Brain microvascular endothelial cell (primary cell): ENCODE measurements around the gene TNNI2.
A peak's percentile ranks its signal among the peaks of the same experiment; 100 is the strongest.

Source experiments
- DNase-seq: peaks from one replicate; pipeline ENCODE4 v3.0.0-alpha.2; 2020
- H3K27ac ChIP-seq: fragments of 250-450 bp; sonication (Bioruptor Pico); 2 replicates; pipeline ENCODE4 v1.5.1; 2020; ENCODE audit warnings: mild to moderate bottlenecking, moderate library complexity
- H3K27me3 ChIP-seq: fragments of 250-450 bp; sonication (Bioruptor Pico); replicated peaks from 2 replicates; pipeline ENCODE4 v1.5.1; 2020; ENCODE audit warnings: mild to moderate bottlenecking
- H3K36me3 ChIP-seq: fragments of 250-450 bp; sonication (Bioruptor Pico); replicated peaks from 2 replicates; pipeline ENCODE4 v1.5.1; 2020; ENCODE audit warnings: mild to moderate bottlenecking
- H3K4me3 ChIP-seq: 2 replicates; pipeline ENCODE4 v1.5.1; 2011; ENCODE audit warnings: low read depth, mild to moderate bottlenecking, control low read depth, low read length, moderate library complexity
- in situ Hi-C: cut with HindIII; loops from 2 replicates; pipeline ENCODE4 v1.10.0; 2017; ENCODE audit warnings: low sequenced_read_pairs, low pct_ligation_motif_present
- TF ChIP-seq, protein P1 (sequence below): IDR thresholded peaks from 2 replicates; pipeline ENCODE4 v1.5.1; 2011; ENCODE audit warnings: low read depth, mild to moderate bottlenecking, moderate library complexity, low read length, control low read depth, inconsistent platforms; ENCODE audit errors: missing control alignments

TNNI2 gene

DNA sequence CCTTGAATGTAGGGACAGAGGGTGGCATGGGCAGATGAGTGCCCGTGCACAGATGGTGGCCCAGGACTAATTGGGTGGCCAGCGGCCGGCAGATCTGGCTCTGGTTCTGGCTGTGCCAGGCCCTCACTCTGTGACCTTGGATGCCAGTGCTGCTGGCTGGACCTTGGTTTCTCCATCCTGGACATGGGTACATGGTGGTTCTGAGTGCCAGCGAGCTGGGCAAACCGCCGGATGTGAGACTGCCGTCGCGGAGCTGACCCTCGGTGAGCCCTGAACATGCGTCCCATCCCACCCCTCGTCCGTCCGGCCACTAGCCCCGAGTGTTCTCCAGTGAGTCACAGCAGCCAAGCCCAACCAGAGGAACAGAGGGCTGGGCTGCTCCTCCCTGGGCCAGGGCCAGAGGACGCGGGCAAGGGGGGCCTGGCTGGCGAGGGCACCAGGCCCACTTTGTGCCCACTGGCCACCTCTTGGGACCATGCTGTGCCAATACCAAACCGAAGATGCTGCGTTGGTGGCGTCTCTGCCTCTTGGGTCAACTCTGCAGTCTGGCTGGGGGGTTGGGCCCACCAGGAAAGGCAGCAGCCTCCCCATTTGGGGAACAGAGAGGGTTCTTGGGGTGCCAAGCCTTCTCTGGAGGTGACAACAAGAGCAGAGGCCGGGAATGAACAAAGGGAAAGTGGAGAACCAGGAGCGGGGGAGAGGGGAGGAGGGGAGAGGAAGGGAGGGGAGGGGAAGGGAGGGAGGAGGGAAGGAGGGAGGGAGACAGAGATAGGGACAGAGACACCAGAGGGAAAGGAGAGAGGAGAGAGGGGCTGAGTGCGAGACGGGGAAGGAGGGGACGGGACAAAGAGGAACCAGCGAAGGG lies 24.8 kb downstream of the TNNI2 start:
- TF ChIP-seq, protein P1, sequence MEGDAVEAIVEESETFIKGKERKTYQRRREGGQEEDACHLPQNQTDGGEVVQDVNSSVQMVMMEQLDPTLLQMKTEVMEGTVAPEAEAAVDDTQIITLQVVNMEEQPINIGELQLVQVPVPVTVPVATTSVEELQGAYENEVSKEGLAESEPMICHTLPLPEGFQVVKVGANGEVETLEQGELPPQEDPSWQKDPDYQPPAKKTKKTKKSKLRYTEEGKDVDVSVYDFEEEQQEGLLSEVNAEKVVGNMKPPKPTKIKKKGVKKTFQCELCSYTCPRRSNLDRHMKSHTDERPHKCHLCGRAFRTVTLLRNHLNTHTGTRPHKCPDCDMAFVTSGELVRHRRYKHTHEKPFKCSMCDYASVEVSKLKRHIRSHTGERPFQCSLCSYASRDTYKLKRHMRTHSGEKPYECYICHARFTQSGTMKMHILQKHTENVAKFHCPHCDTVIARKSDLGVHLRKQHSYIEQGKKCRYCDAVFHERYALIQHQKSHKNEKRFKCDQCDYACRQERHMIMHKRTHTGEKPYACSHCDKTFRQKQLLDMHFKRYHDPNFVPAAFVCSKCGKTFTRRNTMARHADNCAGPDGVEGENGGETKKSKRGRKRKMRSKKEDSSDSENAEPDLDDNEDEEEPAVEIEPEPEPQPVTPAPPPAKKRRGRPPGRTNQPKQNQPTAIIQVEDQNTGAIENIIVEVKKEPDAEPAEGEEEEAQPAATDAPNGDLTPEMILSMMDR: no peak
- H3K36me3 ChIP-seq: no peaks in the 10 kb centered on the region
- peak; percentile 85 for DNase-seq
- peak overlapping the region; percentile 62 for H3K27ac ChIP-seq
- no peaks in the 10 kb centered on the region for H3K27me3 ChIP-seq
- no peak overlapping the region for H3K4me3 ChIP-seq
- in situ Hi-C loops: no loop called here

DNA sequence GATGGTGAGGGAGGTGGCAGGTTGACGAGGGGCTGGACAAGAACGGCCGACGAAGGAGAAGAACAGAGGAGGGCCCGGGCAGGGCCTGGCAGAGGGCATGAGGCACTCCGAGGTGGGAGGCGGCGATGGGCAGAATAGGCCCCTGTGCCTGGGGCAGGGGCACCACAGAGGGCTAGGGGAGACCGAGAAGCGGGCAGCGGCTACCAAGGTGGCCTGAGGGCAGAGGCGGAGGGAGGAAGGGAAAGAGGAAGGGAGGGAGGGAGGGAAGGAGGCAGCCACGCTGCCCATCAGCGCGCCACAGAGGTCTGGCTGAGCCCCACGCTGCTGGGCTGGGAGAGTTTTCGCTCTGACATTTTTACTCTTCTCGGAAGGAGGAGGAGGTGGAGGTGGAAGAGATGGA lies 25.4 kb downstream of the TNNI2 start:
- no peak overlapping the region for H3K4me3 ChIP-seq
- in situ Hi-C loops: no loop called here
- H3K27ac ChIP-seq: no peak overlapping the region
- no peak for DNase-seq
- TF ChIP-seq, protein P1: no peak
- no peaks in the 10 kb centered on the region for H3K27me3 ChIP-seq
- H3K36me3 ChIP-seq: no peaks in the 10 kb centered on the region

DNA sequence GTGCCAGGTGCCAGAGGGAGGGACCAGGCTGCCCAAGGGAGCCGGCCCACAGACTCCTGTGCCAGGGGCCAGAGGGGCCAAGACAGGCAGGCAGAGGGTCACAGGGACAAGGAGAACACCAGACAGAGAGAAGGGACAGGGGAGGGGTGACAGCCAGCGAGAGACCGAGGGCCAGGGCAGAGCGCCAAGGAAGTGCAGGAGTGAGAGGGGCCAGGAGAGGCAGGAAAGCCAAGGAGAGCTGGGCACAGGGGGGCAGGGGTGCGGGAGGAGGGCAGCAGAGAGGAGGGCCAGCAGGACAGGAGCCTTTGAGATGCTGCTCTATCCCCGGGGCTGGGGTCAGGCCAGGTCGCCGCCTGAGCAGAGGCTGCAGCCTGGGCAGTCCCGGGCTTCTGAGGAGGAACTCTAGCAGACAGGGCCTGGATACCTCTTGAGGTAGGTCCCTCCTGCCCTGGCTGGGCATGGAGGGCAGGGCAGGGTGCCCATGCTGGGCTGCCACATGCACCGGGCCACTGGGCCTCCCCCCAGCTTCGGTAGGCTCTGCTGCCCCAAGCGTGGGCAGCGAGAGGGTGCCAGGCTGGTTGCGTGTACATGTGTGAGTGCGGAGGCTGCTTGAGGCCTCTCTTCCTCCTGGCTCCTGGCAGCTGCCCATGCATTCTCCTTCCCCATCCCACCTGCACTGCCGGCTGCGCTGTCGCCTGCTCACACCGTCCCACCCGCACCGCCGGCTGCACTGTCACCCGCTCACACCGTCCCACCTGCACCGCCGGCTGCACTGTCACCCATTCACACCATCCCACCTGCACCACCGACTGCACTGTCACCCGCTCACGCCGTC lies 26.3 kb downstream of the TNNI2 start:
- TF ChIP-seq, protein P1: no peak
- no peaks in the 10 kb centered on the region for H3K27me3 ChIP-seq
- in situ Hi-C loops: no loop called here
- H3K27ac ChIP-seq: no peak overlapping the region
- no peaks in the 10 kb centered on the region for H3K36me3 ChIP-seq
- DNase-seq: no peak
- no peak overlapping the region for H3K4me3 ChIP-seq

DNA sequence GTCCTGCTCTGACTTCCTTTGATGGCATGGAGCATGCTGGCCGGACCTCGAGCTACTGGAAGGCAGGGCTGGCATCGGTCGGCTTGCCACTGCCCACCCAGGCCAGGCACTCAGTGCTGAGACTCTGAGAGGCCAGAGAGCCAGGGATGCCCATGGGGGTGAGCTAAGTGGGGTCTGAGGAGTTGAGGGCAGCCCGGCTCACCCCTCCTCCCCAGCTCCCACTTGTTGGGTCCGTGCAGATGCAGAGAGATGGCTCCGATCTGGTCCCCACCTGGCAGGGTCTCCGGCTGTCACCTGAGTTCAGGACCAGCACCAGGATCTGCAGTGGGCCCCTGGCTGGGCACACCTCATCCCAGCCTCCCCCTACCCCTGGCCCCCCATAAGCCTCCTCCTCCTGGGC lies 27.4 kb downstream of the TNNI2 start:
- Histone ChIP-seq H3K27ac (no peak overlapping the region), H3K4me3 (no peak overlapping the region), H3K27me3 (peaks cover 5% of the 10 kb centered on the region), H3K36me3 (no peaks in the 10 kb centered on the region)
- no peak for DNase-seq
- TF ChIP-seq, protein P1: no peak
- in situ Hi-C loops: no loop called here

DNA sequence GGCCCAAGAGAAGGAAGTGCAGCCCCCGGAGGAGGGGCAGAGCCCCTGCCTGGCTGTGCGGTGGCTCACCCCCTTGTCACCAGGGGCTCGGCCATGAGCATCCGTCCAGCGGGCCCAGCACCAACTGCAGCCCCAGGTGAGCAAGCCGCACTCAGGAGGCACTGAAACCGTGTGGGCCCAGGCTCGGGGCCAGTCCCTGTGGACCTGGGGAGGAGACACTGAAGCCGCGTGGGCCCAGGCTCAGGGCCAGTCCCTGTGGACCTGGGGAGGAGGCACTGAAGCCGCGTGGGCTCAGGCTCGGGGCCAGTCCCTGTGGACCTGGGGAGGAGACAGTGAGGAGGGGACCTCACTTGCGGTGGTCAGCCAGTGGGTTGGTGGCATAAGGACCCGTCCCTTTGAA lies 28.0 kb downstream of the TNNI2 start:
- no peaks in the 10 kb centered on the region for H3K36me3 ChIP-seq
- in situ Hi-C loops: no loop called here
- no peak overlapping the region for H3K4me3 ChIP-seq
- peaks cover 5% of the 10 kb centered on the region for H3K27me3 ChIP-seq
- no peak for DNase-seq
- H3K27ac ChIP-seq: no peak overlapping the region
- TF ChIP-seq, protein P1: no peak
